Hematopoietic multipotent progenitor cell treated with erythropoietin and hydrocortisone succinate and interleukin-3 and kit ligand, for 8 days (in vitro differentiated cells): ENCODE results near the gene VAMP4.

Experiments used
- DNase-seq: peaks from one replicate; pipeline ENCODE4 v3.0.0-alpha.2; 2015

The VAMP4 gene, protein sequence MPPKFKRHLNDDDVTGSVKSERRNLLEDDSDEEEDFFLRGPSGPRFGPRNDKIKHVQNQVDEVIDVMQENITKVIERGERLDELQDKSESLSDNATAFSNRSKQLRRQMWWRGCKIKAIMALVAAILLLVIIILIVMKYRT

GRCh38 chr1:171741872-171742576 lies at the start of gene VAMP4:
TSS of gene VAMP4 (minus strand) at chr1:171742065. CDS start at chr1:171738414, 3,651 bp downstream.
- peak; percentile 87 for DNase-seq

DNA sequence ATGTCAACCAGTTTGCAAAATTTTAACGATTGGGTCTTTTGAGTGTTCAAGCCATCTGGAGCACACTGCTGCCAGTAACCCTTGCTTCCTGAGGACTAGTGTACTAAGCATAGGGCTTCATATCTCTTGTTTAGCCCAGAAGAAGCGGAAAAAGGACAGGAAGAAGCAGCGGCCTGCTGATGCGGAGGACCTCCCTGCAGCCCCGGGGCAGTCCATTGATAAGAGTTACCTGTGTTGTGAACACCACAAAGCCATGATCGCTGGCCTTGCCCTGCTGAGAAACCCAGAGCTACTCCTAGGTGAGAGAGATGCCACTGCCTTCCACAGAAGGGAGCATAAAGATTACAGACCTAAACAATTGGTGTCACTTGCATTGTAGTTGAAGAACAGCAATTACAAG lies 48.5 kb upstream of the VAMP4 start:
- no peak for DNase-seq

GRCh38 chr1:171788696-171789095 lies 46.8 kb upstream of the VAMP4 start:
- no peak for DNase-seq

GRCh38 chr1:171787686-171788480 lies 46.0 kb upstream of the VAMP4 start:
- no peak for DNase-seq

DNA sequence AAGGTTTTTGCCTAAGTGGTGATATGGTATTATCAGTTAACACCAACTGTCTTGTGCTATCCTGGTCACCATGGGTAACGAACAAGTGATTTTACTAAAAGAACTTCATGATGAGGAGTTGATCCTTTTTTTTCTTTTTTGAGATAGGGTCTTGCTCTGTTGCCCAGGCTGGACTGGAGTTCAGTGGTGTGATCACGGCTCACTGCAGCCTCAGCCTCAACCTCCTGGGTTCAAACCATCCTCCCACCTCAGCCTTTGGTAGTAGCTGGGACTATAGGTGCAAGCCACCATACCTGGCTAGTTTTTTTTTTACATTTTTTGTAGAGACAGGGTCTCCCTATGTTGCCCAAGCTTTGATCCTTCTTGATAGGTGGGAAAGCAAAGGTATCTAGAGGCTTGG lies 44.7 kb upstream of the VAMP4 start:
- peak; percentile 56 for DNase-seq

GRCh38 chr1:171785766-171786165 lies 43.9 kb upstream of the VAMP4 start:
- no peak for DNase-seq

GRCh38 chr1:171784784-171785183 lies 42.9 kb upstream of the VAMP4 start:
- DNase-seq = no peak

DNA sequence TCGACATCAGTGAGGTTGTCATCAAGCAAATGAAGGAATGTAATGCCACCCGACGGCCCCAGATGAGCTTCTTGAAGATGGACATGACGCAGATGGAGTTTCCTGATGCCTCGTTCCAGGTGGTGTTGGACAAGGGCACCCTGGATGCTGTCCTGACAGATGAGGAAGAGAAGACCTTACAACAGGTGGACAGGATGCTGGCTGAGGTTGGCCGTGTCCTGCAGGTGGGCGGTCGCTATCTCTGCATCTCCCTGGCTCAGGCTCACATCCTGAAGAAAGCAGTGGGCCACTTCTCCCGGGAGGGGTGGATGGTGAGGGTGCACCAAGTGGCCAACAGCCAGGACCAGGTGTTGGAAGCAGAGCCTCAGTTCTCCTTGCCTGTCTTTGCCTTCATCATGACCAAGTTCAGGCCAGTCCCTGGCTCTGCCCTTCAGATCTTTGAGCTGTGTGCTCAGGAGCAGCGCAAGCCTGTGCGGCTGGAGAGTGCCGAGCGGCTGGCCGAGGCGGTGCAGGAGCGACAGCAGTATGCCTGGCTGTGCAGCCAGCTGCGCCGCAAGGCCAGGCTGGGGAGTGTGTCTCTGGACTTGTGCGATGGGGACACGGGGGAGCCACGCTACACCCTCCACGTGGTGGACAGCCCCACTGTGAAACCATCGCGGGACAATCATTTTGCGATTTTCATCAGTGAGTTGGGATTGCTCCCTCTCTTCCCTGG lies 42.1 kb upstream of the VAMP4 start:
- DNase-seq = no peak

GRCh38 chr1:171781176-171781875 lies 39.5 kb upstream of the VAMP4 start, which contains the start of gene METTL13:
TSS of gene METTL13 (plus strand) at chr1:171781660. CDS start at chr1:171781968, 308 bp downstream.
- DNase-seq = peak; percentile 99

- no peak for DNase-seq
These were observed 38.8 kb upstream of the VAMP4 start for GRCh38 chr1:171780583-171781175.

GRCh38 chr1:171772312-171772711 lies 30.4 kb upstream of the VAMP4 start:
- no peak for DNase-seq

- no peak for DNase-seq
These were observed 27.9 kb upstream of the VAMP4 start for GRCh38 chr1:171769754-171770153.

- no peak for DNase-seq
These were observed 27.3 kb upstream of the VAMP4 start for GRCh38 chr1:171769171-171769570.

GRCh38 chr1:171763764-171764163 lies 21.9 kb upstream of the VAMP4 start:
- no peak for DNase-seq

GRCh38 chr1:171762143-171762563 lies 20.3 kb upstream of the VAMP4 start:
- DNase-seq = peak; percentile 90

DNA sequence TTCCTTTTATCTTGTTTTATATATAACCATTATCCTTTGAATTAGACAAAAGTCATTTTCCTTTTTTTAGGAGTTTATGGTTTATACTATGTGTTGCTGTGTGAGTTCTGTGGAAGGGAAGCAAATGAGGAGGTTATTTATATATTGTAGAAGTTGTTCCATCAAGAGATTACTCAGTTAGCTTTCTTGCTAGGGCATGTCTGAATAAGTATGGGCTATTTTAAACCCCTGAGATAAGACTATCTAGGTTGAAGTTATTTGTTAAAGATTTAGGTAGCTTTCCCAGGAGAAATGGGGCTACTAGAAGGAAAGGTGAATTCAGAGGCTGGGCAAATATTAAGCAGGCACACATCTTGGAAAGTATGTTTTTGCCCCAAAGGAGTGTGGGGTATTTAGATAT lies 16.1 kb upstream of the VAMP4 start:
- DNase-seq = no peak

DNA sequence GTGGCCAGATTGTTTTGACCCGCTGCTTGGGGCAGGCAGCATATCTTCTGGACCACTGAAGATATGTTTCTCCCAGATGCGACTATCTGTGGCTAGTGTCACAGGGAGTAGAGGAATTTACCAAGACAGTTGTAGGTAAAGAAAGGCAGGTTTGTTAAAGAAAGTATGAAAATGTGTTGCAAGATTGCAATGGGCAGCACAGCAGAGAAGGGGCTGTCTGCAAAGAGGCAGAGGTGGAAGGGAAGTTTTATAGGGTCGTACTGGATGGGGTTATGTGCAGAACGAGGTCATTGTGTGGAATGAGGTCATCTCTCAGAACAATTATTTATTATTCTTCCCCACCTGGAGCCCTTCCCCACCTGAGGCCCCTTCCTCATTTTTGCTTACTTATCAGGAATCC lies 15.0 kb upstream of the VAMP4 start:
- no peak for DNase-seq

DNA sequence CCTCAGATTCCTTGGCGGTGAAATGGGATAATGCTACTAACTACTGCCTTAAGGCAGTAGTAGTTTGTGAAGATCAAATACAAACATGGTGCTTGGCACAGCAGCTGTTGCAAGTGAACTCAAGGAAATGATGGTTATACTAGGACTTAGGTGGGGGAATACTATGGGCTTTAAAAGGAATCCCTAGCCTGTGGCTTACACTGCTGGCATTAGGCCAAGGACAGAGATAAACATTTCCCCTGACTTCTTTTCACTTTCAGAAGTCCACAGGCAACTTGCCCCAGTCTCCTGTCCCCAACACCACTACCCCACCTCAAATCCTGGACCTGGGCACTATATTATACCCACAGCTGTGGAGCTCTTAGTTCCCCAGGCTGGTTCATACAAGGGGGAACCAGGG lies 13.1 kb upstream of the VAMP4 start:
- DNase-seq = peak; percentile 77

DNA sequence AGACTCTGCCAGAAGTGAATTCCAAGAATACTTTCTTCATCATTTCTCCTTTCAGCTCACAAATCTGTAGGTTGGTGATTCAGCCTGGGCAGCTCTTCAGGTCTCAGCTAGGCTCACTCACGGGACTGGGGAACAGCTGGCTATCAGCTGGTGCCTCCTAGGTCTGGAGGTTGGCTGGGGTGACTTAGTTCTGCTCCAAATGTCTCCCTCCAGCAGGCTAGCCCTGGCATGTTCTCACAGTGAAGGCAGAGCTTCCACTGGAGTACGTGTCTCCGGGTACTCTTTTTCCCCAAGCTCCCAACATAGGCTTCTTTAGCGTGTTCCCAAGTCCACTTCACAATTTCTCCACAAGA lies 12.5 kb upstream of the VAMP4 start:
- DNase-seq = peak; percentile 54

- no peak for DNase-seq
These were observed 12.0 kb upstream of the VAMP4 start for GRCh38 chr1:171753685-171754352.

- DNase-seq = no peak
These were observed 11.3 kb upstream of the VAMP4 start for GRCh38 chr1:171753182-171753581.

- no peak for DNase-seq
These were observed 9.4 kb upstream of the VAMP4 start for GRCh38 chr1:171751221-171751620.
